ENCODE measurements around the gene PTK7. TPM values are rescaled to one million over a fixed set of nuclear protein-coding genes. Genes with fewer than 3 reads are reported as not detected.

The PTK7 gene
- total and polyA plus RNA-seq, 2 experiments from 2014 or later, result 46.1 to 147 TPM

GRCh38 chr6:43183441-43183840, 107.3 kb downstream of the PTK7 start:
- no peaks in the 10 kb centered on the region for H3K9me2 ChIP-seq (ENCODE audit: insufficient read depth)
- no peaks in the 10 kb centered on the region for H3K27me3 ChIP-seq (ENCODE audit: insufficient read depth)
- H3K36me3 Mint-ChIP-seq (ENCODE audit: low read depth), result peaks cover 17% of the 10 kb centered on the region
- DNase-seq (ENCODE audit: low spot score) (no peak), ATAC-seq (no peak)
- no peak overlapping the region for H2AFZ ChIP-seq
- peaks cover 20% of the 10 kb centered on the region for H3K27me3 Mint-ChIP-seq (ENCODE audit: insufficient read depth, low read depth, poor library complexity)
- H3K79me2 ChIP-seq (replicated peaks; ENCODE audit: insufficient read depth), result no peaks in the 10 kb centered on the region
- H3K27ac ChIP-seq (ENCODE audit: low read depth), result no peak overlapping the region
- H3F3A ChIP-seq (replicated peaks; ENCODE audit: low read depth), result 0 out of 2 replicates have a peak, but pooled peaks cover 3% of the 10 kb centered on the region
- TF ChIP-seq CTCF (conservative IDR thresholded peaks at IDR 0.05; ENCODE audit: low read depth in 2 of 2) (no peak), REST (IDR thresholded peaks at IDR 0.05; ENCODE audit: unreplicated experiment) (no peak), JUNB (IDR thresholded peaks at IDR 0.05; ENCODE audit: unreplicated experiment) (no peak), POLR2AphosphoS5 (IDR thresholded peaks at IDR 0.05; ENCODE audit: low read depth) (no peak), EZH2 (IDR thresholded peaks at IDR 0.05; ENCODE audit: low read depth, unreplicated experiment) (no peak), ETS1 (IDR thresholded peaks at IDR 0.05) (no peak), ZNF114 (CRISPR knock-in tag; IDR thresholded peaks at IDR 0.05) (no peak), ZNF462 (CRISPR knock-in tag; IDR thresholded peaks at IDR 0.05) (no peak), CREB1 (CRISPR knock-in tag; IDR thresholded peaks at IDR 0.05; ENCODE audit: low read depth) (no peak), EZH2phosphoT487 (IDR thresholded peaks at IDR 0.05; ENCODE audit: unreplicated experiment) (no peak)
- H4K20me1 ChIP-seq (replicated peaks; ENCODE audit: insufficient read depth), result no peaks in the 10 kb centered on the region
- H3K4me1 Mint-ChIP-seq, result peaks cover 20% of the 10 kb centered on the region
- no peak overlapping the region for H3K4me2 ChIP-seq
- no peak overlapping the region for H3K4me3 ChIP-seq
- H3K36me3 ChIP-seq (ENCODE audit: insufficient read depth), result no peaks in the 10 kb centered on the region
- H3K4me1 ChIP-seq (ENCODE audit: insufficient read depth), result peaks cover 17% of the 10 kb centered on the region; the same call in 1 of the 2 replicates
- no peak overlapping the region for H3K27ac Mint-ChIP-seq
- no peaks in the 10 kb centered on the region for H3K9me3 Mint-ChIP-seq
- peak overlapping the region; percentile 87 for H3K4me3 Mint-ChIP-seq

All from GM23338 (cell line).